ENCODE data around the gene GOSR2. TPM values are rescaled to one million over a fixed set of nuclear protein-coding genes. Genes with fewer than 3 reads are reported as not detected.

The GOSR2 gene
- total and polyA plus RNA-seq, 2 of the 8 experiments (the other 6 are each of a cell fraction or from before 2014, with no cell fraction given) = 28.2 to 36.2 TPM

GRCh38 chr17:46873941-46874645 is 48.9 kb upstream of the GOSR2 start (continued):
- TF ChIP-seq CTBP2 (IDR thresholded peaks at IDR 0.05; ENCODE audit: borderline replicate concordance, insufficient read depth, insufficient read length, low read length) (no peak), EP300 (IDR thresholded peaks at IDR 0.05; ENCODE audit: borderline replicate concordance in 1 of 2, low read depth in 2 of 2, low read length in 2 of 2) (no peak), TBP (IDR thresholded peaks at IDR 0.05; ENCODE audit: low read depth, low read length) (no peak), KDM4A (IDR thresholded peaks at IDR 0.05; ENCODE audit: low read depth, low read length, severe bottlenecking) (no peak), CBX8 (IDR thresholded peaks at IDR 0.05; ENCODE audit: borderline replicate concordance, low read depth, low read length) (no peak), RBBP5 (IDR thresholded peaks at IDR 0.05; ENCODE audit: borderline replicate concordance, low read depth, low read length) (no peak), KDM5A (IDR thresholded peaks at IDR 0.05; ENCODE audit: low read length) (no peak)
